Measurements from ENCODE around the gene PLSCR2.

DNA sequence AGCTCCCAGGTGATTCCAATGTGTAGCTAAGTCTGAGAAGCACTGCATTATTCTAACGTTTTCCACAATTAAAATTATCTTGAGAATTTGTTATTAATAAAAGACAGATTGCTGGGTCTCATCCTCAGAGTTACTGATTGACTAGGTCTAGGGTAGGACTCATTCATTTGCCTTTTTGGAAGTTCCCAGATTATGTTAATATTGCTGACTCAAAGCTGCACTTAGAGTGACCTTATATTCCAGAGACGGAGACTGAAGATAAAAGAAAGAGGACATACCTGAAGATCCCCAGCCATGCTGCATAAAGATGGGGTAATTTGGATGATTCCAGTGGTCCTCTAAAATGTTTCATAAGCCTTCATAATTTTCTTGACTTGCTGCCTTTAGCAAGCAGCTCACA is 81.8 kb downstream of the PLSCR2 start:
- TF ChIP-seq, protein P1, sequence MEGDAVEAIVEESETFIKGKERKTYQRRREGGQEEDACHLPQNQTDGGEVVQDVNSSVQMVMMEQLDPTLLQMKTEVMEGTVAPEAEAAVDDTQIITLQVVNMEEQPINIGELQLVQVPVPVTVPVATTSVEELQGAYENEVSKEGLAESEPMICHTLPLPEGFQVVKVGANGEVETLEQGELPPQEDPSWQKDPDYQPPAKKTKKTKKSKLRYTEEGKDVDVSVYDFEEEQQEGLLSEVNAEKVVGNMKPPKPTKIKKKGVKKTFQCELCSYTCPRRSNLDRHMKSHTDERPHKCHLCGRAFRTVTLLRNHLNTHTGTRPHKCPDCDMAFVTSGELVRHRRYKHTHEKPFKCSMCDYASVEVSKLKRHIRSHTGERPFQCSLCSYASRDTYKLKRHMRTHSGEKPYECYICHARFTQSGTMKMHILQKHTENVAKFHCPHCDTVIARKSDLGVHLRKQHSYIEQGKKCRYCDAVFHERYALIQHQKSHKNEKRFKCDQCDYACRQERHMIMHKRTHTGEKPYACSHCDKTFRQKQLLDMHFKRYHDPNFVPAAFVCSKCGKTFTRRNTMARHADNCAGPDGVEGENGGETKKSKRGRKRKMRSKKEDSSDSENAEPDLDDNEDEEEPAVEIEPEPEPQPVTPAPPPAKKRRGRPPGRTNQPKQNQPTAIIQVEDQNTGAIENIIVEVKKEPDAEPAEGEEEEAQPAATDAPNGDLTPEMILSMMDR (IDR thresholded peaks at IDR 0.05; ENCODE audit: low read depth, low read length) = no peak
- TF ChIP-seq EZH2phosphoT487 (IDR thresholded peaks at IDR 0.05; ENCODE audit: low read depth) = no peak
